PFSK-1 (cell line): Measurements from ENCODE around the gene IGFLR1.

Experiments used
- FOXP2 ChIP-seq: optimal IDR thresholded peaks from 2 replicates; pipeline ENCODE3; 2011; ENCODE audit warnings: borderline replicate concordance, control low read depth, inconsistent platforms; ENCODE audit not compliant: insufficient read depth; ENCODE audit errors: extremely low read length, extremely low read depth
- POLR2AphosphoS5 ChIP-seq: IDR thresholded peaks from 2 replicates; pipeline ENCODE4 v1.6.1; 2012; ENCODE audit warnings: low read depth, mild to moderate bottlenecking, control low read depth, low read length, moderate library complexity
- SIN3A ChIP-seq: IDR thresholded peaks from 2 replicates; pipeline ENCODE4 v1.6.1; 2012; ENCODE audit warnings: mild to moderate bottlenecking, low read length, moderate library complexity, borderline replicate concordance; ENCODE audit not compliant: insufficient read depth
- TAF1 ChIP-seq: IDR thresholded peaks from 2 replicates; pipeline ENCODE4 v1.6.1; 2012; ENCODE audit warnings: low read length, control low read depth, borderline replicate concordance; ENCODE audit not compliant: insufficient read depth

DNA sequence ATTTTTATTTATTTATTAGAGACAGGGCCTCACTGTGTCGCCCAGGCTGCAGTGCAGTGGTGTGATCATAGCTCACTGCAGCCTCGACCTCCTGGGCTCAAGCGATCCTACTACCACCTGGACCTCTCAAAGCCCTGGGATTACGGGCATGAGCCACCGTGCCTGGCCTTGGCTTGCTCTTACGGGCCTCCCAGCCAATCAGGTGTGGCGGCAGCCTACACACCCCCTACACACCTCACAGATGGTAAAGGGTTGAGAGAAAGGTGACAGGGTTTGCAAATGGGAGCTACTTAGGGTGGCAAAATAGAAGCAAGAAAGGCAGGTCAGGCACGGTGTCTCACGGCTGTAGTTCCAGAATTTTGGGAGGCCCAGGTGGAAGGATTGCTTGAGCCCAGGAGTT lies 38.9 kb downstream of the IGFLR1 start:
- no peak for TF ChIP-seq TAF1
- TF ChIP-seq POLR2AphosphoS5: no peak
- TF ChIP-seq SIN3A: no peak
- TF ChIP-seq FOXP2: no peak
